ENCODE results near the gene MEFV.

Gene MEFV

DNA sequence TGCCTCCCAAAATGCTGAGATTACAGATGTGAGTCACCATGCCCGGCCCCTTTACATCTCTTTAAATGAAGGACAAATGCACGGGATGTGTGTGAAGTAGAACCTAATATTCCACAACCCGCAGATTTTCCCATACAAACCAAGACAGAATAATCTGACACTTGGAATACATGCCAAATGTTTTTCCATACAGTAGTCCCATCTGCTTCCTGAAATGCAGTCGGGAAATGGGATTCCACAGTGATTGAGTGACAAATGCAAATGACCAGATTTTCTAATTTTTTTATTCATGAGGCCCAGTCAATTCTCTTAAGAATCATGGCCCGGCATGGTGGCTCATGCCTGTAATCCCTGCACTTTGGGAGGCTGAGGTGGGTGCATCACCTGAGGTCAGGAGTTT, 14.7 kb downstream of the MEFV start:
- no peak for ATAC-seq
- TF ChIP-seq, protein P1, sequence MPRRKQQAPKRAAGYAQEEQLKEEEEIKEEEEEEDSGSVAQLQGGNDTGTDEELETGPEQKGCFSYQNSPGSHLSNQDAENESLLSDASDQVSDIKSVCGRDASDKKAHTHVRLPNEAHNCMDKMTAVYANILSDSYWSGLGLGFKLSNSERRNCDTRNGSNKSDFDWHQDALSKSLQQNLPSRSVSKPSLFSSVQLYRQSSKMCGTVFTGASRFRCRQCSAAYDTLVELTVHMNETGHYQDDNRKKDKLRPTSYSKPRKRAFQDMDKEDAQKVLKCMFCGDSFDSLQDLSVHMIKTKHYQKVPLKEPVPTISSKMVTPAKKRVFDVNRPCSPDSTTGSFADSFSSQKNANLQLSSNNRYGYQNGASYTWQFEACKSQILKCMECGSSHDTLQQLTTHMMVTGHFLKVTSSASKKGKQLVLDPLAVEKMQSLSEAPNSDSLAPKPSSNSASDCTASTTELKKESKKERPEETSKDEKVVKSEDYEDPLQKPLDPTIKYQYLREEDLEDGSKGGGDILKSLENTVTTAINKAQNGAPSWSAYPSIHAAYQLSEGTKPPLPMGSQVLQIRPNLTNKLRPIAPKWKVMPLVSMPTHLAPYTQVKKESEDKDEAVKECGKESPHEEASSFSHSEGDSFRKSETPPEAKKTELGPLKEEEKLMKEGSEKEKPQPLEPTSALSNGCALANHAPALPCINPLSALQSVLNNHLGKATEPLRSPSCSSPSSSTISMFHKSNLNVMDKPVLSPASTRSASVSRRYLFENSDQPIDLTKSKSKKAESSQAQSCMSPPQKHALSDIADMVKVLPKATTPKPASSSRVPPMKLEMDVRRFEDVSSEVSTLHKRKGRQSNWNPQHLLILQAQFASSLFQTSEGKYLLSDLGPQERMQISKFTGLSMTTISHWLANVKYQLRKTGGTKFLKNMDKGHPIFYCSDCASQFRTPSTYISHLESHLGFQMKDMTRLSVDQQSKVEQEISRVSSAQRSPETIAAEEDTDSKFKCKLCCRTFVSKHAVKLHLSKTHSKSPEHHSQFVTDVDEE (CRISPR knock-in tag; IDR thresholded peaks at IDR 0.05) = no peak
- TF ChIP-seq, protein P2, sequence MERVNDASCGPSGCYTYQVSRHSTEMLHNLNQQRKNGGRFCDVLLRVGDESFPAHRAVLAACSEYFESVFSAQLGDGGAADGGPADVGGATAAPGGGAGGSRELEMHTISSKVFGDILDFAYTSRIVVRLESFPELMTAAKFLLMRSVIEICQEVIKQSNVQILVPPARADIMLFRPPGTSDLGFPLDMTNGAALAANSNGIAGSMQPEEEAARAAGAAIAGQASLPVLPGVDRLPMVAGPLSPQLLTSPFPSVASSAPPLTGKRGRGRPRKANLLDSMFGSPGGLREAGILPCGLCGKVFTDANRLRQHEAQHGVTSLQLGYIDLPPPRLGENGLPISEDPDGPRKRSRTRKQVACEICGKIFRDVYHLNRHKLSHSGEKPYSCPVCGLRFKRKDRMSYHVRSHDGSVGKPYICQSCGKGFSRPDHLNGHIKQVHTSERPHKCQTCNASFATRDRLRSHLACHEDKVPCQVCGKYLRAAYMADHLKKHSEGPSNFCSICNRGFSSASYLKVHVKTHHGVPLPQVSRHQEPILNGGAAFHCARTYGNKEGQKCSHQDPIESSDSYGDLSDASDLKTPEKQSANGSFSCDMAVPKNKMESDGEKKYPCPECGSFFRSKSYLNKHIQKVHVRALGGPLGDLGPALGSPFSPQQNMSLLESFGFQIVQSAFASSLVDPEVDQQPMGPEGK (CRISPR knock-in tag; IDR thresholded peaks at IDR 0.05; ENCODE audit: borderline replicate concordance) = no peak

DNA sequence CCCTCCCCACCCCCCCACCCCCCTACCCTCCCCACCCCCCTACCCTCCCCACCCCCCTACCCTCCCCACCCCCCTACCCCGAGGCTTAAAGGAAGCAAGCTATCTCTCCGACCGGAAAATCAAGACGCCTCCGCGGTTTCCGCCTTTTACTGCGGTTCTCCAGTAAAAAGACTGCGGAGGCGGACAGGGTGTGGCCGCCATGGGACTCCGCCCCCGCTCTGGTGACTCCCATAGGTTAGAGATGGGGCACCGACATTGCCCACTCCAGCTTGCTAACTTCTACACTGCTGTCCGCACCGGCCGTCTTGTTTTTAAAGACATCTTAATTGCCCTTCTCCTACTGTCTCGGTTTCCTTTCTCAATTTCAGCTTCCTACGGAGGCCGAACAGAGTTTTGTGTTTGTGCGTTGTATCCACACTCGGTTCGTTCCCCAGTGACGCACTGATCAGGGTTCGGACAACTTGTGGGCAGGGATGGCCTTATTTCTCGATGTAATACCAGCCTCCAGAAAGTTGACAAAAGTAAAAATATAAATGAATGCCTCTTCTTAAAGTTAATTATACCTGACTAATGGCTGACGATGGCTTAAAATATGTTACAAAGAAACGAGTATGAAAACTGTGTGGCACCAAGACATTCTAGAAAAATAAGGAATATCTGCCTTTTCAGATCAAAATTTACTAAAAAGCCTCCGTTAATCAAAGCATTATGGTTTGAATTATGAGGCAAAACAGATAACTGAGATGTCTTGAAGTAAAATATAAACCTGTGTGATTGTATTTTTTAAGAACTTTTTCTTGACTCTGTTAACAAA, 20.4 kb downstream of the MEFV start:
- ATAC-seq = no peak
- no peak for TF ChIP-seq ZC3H10 (CRISPR knock-in tag; IDR thresholded peaks at IDR 0.05)
- TF ChIP-seq, protein P3, sequence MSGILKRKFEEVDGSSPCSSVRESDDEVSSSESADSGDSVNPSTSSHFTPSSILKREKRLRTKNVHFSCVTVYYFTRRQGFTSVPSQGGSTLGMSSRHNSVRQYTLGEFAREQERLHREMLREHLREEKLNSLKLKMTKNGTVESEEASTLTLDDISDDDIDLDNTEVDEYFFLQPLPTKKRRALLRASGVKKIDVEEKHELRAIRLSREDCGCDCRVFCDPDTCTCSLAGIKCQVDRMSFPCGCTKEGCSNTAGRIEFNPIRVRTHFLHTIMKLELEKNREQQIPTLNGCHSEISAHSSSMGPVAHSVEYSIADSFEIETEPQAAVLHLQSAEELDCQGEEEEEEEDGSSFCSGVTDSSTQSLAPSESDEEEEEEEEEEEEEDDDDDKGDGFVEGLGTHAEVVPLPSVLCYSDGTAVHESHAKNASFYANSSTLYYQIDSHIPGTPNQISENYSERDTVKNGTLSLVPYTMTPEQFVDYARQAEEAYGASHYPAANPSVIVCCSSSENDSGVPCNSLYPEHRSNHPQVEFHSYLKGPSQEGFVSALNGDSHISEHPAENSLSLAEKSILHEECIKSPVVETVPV (CRISPR knock-in tag; IDR thresholded peaks at IDR 0.05) = no peak
- TF ChIP-seq GLIS3 (CRISPR knock-in tag; IDR thresholded peaks at IDR 0.05) = no peak
- TF ChIP-seq, protein P2 (CRISPR knock-in tag; IDR thresholded peaks at IDR 0.05; ENCODE audit: borderline replicate concordance) = no peak

DNA sequence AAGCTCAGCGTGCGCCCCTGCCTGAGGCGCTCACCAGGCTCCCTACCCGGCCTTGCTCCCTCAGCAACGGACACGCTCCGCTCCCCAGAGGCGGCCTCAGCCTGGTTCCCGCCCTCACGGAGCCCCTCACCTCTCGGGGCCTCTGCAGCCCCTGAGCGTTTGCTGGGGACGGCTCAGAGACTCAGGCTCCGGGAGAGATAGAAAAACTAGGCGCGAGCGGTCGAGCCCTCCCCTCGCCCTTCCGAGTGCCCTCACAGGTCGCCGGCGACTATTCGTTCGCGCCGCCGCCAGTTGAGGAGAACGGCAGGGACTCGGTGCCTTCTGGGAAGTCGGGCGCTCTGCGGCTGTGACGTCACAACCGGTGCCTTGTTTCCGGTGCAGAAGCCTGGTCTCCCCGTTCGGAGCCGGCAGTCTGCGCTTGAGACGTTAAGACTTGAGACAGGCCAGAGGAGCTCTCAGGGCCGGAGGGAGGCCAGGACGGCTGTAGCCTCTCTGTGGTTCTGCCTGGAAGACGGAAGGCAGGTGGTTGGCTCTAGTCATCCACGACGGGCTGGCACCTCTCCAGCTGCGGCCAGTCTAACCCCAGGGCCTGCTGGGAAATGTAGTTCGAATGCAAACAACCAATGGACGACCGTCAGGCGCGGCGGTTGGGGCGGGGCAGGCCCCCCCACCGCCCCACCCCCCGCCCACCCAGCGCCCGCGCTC, 21.4 kb downstream of the MEFV start, which contains the start of gene ZNF200:
ZNF200 (minus strand) TSS at position 302 of the 705 bp plus-strand sequence. CDS start 1,403 bp downstream, outside the sequence.
- TF ChIP-seq ESRRG (CRISPR knock-in tag; IDR thresholded peaks at IDR 0.05) (no peak), GLIS3 (CRISPR knock-in tag; IDR thresholded peaks at IDR 0.05) (no peak), ZFP30 (CRISPR knock-in tag; IDR thresholded peaks at IDR 0.05) (no peak), SNAI2 (CRISPR knock-in tag; IDR thresholded peaks at IDR 0.05) (no peak), PPARA (CRISPR knock-in tag; IDR thresholded peaks at IDR 0.05; ENCODE audit: borderline replicate concordance) (no peak)
- TF ChIP-seq, protein P4, sequence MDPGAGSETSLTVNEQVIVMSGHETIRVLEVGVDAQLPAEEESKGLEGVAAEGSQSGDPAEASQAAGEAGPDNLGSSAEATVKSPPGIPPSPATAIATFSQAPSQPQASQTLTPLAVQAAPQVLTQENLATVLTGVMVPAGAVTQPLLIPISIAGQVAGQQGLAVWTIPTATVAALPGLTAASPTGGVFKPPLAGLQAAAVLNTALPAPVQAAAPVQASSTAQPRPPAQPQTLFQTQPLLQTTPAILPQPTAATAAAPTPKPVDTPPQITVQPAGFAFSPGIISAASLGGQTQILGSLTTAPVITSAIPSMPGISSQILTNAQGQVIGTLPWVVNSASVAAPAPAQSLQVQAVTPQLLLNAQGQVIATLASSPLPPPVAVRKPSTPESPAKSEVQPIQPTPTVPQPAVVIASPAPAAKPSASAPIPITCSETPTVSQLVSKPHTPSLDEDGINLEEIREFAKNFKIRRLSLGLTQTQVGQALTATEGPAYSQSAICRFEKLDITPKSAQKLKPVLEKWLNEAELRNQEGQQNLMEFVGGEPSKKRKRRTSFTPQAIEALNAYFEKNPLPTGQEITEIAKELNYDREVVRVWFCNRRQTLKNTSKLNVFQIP (CRISPR knock-in tag; IDR thresholded peaks at IDR 0.05; ENCODE audit: borderline replicate concordance, low read depth) = no peak
- TF ChIP-seq, protein P3 (CRISPR knock-in tag; IDR thresholded peaks at IDR 0.05) = no peak
- TF ChIP-seq, protein P1 (CRISPR knock-in tag; IDR thresholded peaks at IDR 0.05) = no peak
- TF ChIP-seq, protein P5, sequence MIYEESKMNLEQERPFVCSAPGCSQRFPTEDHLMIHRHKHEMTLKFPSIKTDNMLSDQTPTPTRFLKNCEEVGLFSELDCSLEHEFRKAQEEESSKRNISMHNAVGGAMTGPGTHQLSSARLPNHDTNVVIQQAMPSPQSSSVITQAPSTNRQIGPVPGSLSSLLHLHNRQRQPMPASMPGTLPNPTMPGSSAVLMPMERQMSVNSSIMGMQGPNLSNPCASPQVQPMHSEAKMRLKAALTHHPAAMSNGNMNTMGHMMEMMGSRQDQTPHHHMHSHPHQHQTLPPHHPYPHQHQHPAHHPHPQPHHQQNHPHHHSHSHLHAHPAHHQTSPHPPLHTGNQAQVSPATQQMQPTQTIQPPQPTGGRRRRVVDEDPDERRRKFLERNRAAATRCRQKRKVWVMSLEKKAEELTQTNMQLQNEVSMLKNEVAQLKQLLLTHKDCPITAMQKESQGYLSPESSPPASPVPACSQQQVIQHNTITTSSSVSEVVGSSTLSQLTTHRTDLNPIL (CRISPR knock-in tag; IDR thresholded peaks at IDR 0.05; ENCODE audit: low read depth) = no peak
- ATAC-seq = peak; percentile 99

All from SK-N-SH treated with all-trans-retinoic acid at 6 μM for 48 hours (cell line).